GM12864 (cell line): Measurements from ENCODE around the gene ZDHHC18.
"Not testable (repeated sequence)": the region's sequence is repeated elsewhere in the genome, so short reads cannot be mapped to it uniquely, and the experiment has no call there.

ENCODE experiments used
- DNase-seq: peaks from one replicate; pipeline ENCODE4 v3.0.0-alpha.2; 2011; ENCODE audit warnings: low read depth
- H3K4me3 ChIP-seq: 2 replicates; pipeline ENCODE4 v1.5.1; 2011; ENCODE audit warnings: mild to moderate bottlenecking, low read depth, low read length, control low read depth
- CTCF ChIP-seq: IDR thresholded peaks from 2 replicates; pipeline ENCODE4 v1.5.1; 2011; ENCODE audit warnings: low read depth, mild to moderate bottlenecking, moderate library complexity, low read length, control low read depth, inconsistent platforms; ENCODE audit errors: missing control alignments

The ZDHHC18 gene

DNA sequence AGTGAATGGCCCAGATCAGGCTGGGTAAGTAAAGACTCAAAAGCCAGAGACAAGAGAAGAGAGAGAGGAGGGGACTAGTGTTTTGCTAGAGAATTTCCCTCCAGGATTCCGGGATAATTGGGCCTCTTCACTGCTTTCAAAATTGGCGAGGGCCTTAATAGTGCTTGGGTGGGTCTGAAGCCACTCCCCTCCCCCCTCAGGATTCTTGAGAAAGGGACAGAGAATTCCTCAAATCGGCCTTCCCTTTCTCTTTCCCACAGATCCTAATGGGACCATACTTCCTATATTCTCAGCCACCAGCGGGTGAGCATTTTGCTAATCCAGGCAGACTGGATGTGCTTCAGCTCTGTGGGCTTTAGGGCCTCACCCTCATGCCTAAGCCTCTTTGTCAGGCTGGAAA is 48.4 kb downstream of the ZDHHC18 start:
- no peak overlapping the region for H3K4me3 ChIP-seq
- no peak for DNase-seq
- TF ChIP-seq CTCF = no peak

DNA sequence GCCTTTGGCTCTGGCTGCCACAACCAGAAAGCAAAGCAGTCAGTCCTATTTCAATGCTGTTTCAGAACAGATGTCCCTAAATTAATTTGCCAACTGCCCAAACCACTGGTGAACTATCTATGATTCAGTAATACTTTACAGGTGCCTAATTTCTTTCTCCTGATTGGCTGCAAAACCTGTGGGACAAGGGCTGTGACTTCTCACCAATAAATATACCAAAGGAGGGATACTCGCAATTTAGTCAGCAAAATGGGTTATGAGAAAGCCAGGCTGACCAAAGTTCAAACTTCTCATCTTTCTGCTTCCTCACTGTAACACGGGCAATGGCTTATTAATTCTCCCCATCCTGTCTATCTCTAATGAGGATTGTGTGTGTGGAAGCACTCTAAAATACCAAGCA is 50.8 kb downstream of the ZDHHC18 start:
- TF ChIP-seq CTCF = no peak
- H3K4me3 ChIP-seq = no peak overlapping the region

GRCh38 chr1:26879793-26880192 is 53.3 kb downstream of the ZDHHC18 start:
- no peak for TF ChIP-seq CTCF
- DNase-seq = no peak
- H3K4me3 ChIP-seq = no peak overlapping the region

More for the DNA sequence above, 50.8 kb downstream of the ZDHHC18 start:
- no peak for DNase-seq

DNA sequence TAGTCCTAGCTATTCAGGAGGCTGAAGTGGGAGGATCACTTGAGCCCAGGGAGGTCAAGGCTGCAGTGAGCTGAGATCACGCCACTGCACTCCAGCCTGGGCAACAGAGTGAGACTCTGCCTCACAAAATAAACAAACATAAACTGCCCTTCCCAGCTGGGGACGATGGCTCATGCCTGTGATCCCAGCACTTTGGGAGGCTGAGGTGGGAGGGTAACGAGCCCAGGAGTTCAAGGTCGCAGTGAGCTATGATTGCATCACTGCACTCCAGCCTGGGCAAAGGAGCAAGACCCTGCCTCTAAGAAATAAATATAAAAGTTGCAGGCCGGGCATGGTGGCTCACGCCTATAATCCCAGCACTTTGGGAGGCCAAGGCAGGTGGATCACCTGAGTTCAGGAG is 55.1 kb downstream of the ZDHHC18 start:
- H3K4me3 ChIP-seq, DNase-seq: not testable (repeated sequence)

DNA sequence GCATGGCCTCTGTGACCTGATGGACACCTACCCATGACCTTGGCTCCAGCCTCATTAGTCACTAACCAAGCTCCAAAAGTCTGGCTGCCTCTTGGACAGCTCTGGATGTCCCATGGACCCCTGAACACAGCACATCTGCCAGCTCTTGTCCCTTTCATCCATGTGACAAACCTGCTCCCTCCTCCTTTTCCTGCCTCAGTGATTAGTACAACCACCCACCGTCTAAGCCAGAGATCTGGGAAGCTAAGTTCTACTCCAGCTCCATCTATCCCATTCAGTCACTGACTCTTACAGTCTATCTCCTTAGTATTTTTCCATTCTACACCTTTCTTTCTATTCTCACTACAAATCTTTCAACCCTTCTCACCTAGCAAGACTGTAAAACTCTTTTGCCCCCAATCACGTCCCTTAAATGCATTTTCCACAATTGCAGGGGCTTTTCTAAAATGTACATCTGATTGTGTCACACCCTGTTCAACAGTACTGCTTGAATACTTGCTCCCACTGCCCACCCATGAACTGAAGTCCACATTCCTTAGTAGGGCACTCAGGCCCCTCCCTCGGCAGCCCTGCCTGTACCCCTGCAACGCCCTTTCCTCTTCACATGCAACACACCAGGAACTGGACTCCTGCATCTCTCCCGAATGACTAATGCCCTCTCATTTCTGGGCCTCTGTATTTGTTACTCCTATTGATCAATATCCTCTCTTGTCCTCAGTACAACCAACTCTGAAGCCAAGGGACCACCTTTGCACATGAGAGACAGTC is 56.4 kb downstream of the ZDHHC18 start:
- DNase-seq = no peak
- TF ChIP-seq CTCF = no peak
- H3K4me3 ChIP-seq = no peak overlapping the region

- TF ChIP-seq CTCF = peak; percentile 42
- DNase-seq = no peak
- H3K4me3 ChIP-seq = no peak overlapping the region
These were observed 60.6 kb downstream of the ZDHHC18 start for GRCh38 chr1:26887125-26887524.

- TF ChIP-seq CTCF = no peak
- no peak for DNase-seq
These were observed 61.7 kb downstream of the ZDHHC18 start for GRCh38 chr1:26888231-26888630.

More at GRCh38 chr1:26888231-26888630, 61.7 kb downstream of the ZDHHC18 start:
- H3K4me3 ChIP-seq = no peak overlapping the region
